GM18907 (cell line): ENCODE results near the gene COL25A1.
"Not testable (repeated sequence)": the region's sequence is repeated elsewhere in the genome, so short reads cannot be mapped to it uniquely, and the experiment has no call there.

ENCODE experiments used
- ATAC-seq: cut with Tn5 transposase; IDR thresholded peaks from one replicate; pipeline ENCODE4 v1.9.1; 2021; ENCODE audit warnings: mild to moderate bottlenecking, moderate library complexity; ENCODE audit not compliant: unreplicated experiment

The COL25A1 gene

GRCh38 chr4:109131559-109131958 is 170.9 kb downstream of the COL25A1 start:
- ATAC-seq = no peak

- ATAC-seq = no peak
These were observed 173.9 kb downstream of the COL25A1 start for GRCh38 chr4:109128589-109128988.

- no peak for ATAC-seq
These were observed 174.6 kb downstream of the COL25A1 start for GRCh38 chr4:109127866-109128265.

GRCh38 chr4:109126856-109127255 is 175.6 kb downstream of the COL25A1 start:
- no peak for ATAC-seq

- ATAC-seq = no peak
These were observed 177.4 kb downstream of the COL25A1 start for GRCh38 chr4:109125084-109125483.

GRCh38 chr4:109123951-109124350 is 178.5 kb downstream of the COL25A1 start:
- no peak for ATAC-seq

- ATAC-seq = no peak
These were observed 180.9 kb downstream of the COL25A1 start for GRCh38 chr4:109121561-109121960.

- ATAC-seq = no peak
These were observed 182.6 kb downstream of the COL25A1 start for GRCh38 chr4:109119852-109120251.

- no peak for ATAC-seq
These were observed 183.8 kb downstream of the COL25A1 start for GRCh38 chr4:109118635-109119034.

- no peak for ATAC-seq
These were observed 188.0 kb downstream of the COL25A1 start for GRCh38 chr4:109114501-109114900.

- no peak for ATAC-seq
These were observed 188.9 kb downstream of the COL25A1 start for GRCh38 chr4:109113521-109113920.

GRCh38 chr4:109111031-109111430 is 191.4 kb downstream of the COL25A1 start:
- ATAC-seq = no peak

- ATAC-seq = not testable (repeated sequence)
These were observed 194.2 kb downstream of the COL25A1 start for GRCh38 chr4:109108215-109108614.

- no peak for ATAC-seq
These were observed 208.4 kb downstream of the COL25A1 start for GRCh38 chr4:109094056-109094455.

GRCh38 chr4:109091727-109092409 is 210.6 kb downstream of the COL25A1 start:
- no peak for ATAC-seq

GRCh38 chr4:109083911-109084310 is 218.5 kb downstream of the COL25A1 start:
- no peak for ATAC-seq

GRCh38 chr4:109079731-109080130 is 222.7 kb downstream of the COL25A1 start:
- no peak for ATAC-seq

GRCh38 chr4:109079201-109079600 is 223.3 kb downstream of the COL25A1 start:
- no peak for ATAC-seq

- no peak for ATAC-seq
These were observed 223.7 kb downstream of the COL25A1 start for GRCh38 chr4:109078724-109079123.

- ATAC-seq = no peak
These were observed 225.0 kb downstream of the COL25A1 start for GRCh38 chr4:109077505-109077904.

- not testable (repeated sequence) for ATAC-seq
These were observed 225.7 kb downstream of the COL25A1 start for GRCh38 chr4:109076709-109077108.

- ATAC-seq = no peak
These were observed 226.8 kb downstream of the COL25A1 start for GRCh38 chr4:109075621-109076020.

- no peak for ATAC-seq
These were observed 229.9 kb downstream of the COL25A1 start for GRCh38 chr4:109072595-109072994.
